22Rv1 (cell line): ENCODE data around the gene MMP12.

ENCODE experiments used
- H3K27ac ChIP-seq: fragments of 450-650 bp; 2 replicates; pipeline ENCODE4 v1.5.1; 2017
- ZFX ChIP-seq: fragments of 450-650 bp; IDR thresholded peaks from 2 replicates; pipeline ENCODE4 v1.6.1; 2017; ENCODE audit warnings: antibody characterized with exemption, borderline replicate concordance
- TF ChIP-seq, protein P1 (sequence below): fragments of 450-650 bp; IDR thresholded peaks from 2 replicates; pipeline ENCODE4 v1.5.1; 2017; ENCODE audit warnings: mild to moderate bottlenecking

MMP12 gene

DNA sequence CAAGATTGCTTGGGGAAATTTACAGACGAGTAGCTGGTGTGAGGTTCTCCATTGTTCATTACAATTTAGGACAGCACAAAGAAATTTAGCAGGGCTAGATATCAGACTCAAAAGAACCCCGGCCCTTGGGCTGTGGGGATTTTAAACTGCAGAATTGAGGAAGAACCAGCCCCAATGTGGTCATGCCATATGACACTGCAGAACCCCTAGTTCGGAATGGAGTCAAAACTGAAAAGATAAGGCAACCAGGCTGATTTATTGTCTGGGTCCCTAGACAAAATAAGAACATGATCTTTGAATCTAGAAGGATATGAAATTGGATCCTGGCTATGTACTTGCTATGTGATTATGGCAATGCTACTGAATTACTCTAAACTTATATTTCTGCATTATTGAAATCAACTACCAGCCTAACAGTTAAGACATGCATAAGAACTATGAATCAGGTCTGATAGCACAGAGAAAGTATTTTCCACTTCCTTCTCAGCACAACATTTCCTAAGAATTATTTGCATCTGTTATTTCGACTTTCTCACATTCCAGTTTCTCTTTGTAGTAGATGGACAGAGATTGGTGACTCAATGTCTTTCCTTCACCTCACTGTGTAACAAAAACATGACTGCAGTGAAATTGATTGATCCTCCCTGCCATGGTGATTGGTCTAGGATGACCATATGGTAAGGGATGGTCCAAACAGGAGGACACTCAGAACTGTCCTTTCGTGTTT is 44.6 kb downstream of the MMP12 start:
- TF ChIP-seq, protein P1, sequence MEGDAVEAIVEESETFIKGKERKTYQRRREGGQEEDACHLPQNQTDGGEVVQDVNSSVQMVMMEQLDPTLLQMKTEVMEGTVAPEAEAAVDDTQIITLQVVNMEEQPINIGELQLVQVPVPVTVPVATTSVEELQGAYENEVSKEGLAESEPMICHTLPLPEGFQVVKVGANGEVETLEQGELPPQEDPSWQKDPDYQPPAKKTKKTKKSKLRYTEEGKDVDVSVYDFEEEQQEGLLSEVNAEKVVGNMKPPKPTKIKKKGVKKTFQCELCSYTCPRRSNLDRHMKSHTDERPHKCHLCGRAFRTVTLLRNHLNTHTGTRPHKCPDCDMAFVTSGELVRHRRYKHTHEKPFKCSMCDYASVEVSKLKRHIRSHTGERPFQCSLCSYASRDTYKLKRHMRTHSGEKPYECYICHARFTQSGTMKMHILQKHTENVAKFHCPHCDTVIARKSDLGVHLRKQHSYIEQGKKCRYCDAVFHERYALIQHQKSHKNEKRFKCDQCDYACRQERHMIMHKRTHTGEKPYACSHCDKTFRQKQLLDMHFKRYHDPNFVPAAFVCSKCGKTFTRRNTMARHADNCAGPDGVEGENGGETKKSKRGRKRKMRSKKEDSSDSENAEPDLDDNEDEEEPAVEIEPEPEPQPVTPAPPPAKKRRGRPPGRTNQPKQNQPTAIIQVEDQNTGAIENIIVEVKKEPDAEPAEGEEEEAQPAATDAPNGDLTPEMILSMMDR: no peak
- TF ChIP-seq ZFX: no peak
- no peak overlapping the region for H3K27ac ChIP-seq

DNA sequence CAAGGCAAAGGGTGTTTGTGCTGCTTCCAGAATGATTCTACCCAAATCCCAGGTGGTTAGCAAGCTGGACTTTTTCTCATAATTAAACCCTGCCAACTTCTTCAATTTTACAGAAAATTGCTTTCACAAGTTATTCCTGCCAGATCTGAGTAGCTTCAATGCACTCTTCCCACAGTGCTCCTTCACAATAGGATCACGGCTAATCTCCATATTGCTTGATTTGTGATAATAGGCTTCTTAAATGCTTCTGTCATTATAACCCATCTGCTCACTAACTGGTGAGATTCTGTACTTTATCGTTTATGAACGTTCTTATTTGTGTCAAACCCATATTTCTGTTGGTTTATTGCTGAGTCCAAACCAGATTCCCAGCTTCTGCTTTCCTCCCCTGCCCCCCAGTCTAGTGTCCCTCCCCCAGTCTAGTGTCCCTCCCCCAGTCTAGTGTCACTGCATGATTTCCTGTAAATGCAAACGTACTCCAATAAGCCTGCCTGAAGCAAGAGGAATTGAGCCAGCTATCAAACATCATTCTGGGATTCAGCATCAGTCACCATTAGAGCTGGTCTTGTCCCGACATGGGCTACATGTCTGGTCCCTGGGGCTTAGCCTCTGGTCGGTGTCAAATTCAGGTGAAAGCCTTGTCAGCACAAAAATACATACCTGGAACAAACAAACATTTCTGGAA is 45.3 kb downstream of the MMP12 start:
- H3K27ac ChIP-seq: no peak overlapping the region

DNA sequence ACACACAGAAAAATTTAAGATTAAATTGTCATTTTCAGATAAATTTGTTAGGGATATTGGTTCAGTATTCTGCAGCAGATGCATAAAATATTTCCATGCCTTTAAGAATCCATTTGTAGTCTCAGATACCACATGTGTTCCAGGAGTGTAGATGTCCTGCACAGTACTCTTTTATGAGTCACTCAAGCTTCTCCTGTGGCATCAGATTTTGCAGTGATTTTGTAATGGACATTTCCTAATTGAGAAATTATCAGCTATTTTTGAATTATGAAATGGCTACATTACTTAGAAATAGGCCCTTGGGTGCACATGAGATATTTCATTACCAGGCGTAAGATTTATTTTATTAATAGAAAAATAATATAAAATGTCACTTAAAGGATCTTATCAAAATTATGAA is 50.2 kb downstream of the MMP12 start:
- TF ChIP-seq ZFX: no peak
- TF ChIP-seq, protein P1: no peak
- no peak overlapping the region for H3K27ac ChIP-seq

More for the DNA sequence above, 45.3 kb downstream of the MMP12 start:
- TF ChIP-seq ZFX: no peak

DNA sequence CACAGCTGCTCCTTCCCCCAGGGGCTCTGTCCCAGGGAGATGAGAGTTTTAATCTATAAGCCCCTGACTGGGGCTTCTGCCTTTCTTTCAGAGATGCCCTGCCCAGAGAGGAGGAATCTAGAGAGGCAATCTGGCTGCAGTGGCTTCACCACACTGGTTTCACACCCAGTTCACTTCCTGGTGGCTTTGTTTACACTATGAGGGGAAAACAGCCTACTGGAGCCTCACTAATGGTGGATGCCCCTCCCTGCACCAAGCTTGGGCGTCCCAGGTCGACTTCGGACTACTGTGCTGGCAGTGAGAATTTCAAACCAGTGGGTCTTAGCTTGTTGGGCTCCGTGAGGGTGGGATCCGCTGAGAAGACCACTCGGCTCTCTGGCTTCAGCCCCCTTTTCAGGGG is 55.3 kb downstream of the MMP12 start:
- H3K27ac ChIP-seq: no peak overlapping the region
- TF ChIP-seq, protein P1: no peak
- TF ChIP-seq ZFX: no peak

DNA sequence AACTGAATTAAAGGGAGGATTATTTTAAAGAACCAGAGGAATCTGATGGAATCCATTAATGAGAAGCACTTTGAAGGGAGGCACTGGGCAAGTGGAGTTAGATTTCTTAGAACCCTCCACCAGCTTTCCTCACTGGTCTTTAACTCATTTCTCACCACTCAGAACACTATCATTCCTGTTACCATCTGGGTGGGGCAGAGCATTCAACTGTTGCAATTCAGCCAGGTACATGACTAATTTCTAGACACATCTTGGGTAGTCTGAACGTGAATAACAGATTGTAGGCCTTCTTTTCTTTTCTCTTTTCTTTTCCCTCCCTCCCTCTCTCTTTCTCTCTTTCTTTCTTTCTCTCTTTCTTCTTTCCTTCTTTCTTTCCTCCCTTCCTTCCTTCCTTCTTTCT is 61.3 kb downstream of the MMP12 start:
- TF ChIP-seq ZFX: no peak
- H3K27ac ChIP-seq: no peak overlapping the region
